ENCODE data around the gene PRKG1. TPM values are rescaled to one million over a fixed set of nuclear protein-coding genes. Genes with fewer than 3 reads are reported as not detected.
"Not testable (repeated sequence)": the region's sequence is repeated elsewhere in the genome, so short reads cannot be mapped to it uniquely, and the experiment has no call there.

PRKG1 gene
- total RNA-seq, 4 donors from 2014 or later, result 0.63 to 4.3 (median 2.1) TPM

GRCh38 chr10:51574248-51575048 lies 500.2 kb downstream of the PRKG1 start:
- no peak for TF ChIP-seq CTCF (IDR thresholded peaks at IDR 0.05)
- no peak for TF ChIP-seq POLR2A (IDR thresholded peaks at IDR 0.05)
- no peak for DNase-seq (ENCODE audit: low spot score in 2 of 2)
- WGBS, 2 donors, result 66 to 68% methylated on average over 2 of the region's 2 CpGs
- intact Hi-C loops (cut with DNase I; ENCODE audit: low total_unique reads), result no loop called here
- H3K4me3 ChIP-seq (ENCODE audit: low read depth, poor library complexity, severe bottlenecking), result no peak overlapping the region

DNA sequence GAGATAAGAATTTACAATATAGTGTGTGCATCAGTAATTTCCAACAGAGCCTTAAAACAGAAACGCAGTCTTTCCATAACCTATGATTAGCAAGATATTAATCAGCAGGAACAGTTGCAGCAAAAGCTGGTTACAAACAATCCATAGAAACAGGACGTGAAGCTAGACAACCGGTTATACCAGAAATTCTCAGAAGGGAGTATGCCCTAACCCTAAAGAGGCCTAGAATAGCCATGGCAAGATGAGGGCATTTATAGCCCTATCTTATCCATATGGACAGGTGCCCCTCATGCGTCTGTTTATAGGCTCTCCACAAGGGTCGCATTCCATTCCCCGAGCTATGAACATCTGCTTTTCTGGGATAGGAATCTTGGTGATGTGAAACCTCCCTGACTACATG lies 506.9 kb downstream of the PRKG1 start:
- H3K4me3 ChIP-seq (ENCODE audit: low read depth, poor library complexity, severe bottlenecking); intact Hi-C loops (cut with DNase I; ENCODE audit: low total_unique reads); DNase-seq (ENCODE audit: low spot score in 2 of 2): not testable (repeated sequence)
- WGBS, 2 donors, result 82 to 85% methylated on average over 6 of the region's 6 CpGs

DNA sequence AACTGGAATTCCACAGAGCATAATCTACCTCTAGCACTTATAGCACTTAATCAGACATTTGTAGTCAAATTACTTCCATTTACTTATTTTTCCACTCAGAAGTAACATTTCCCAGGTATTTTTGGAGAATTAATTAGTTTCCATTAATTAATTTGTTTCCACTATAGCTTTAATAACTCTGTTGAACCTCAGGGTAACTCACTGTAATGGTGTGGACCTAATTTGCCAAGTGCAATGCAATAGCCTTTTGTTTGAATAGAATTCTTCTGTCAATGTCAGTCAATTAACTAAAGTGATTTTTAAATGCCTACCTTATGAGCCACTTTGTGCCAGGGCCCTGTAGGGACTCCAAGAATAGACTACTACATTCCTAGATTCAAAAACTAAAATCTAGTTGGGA lies 509.7 kb downstream of the PRKG1 start:
- DNase-seq (ENCODE audit: low spot score in 2 of 2), result no peak
- no peak overlapping the region for H3K4me3 ChIP-seq (ENCODE audit: low read depth, poor library complexity, severe bottlenecking)
- TF ChIP-seq POLR2A (IDR thresholded peaks at IDR 0.05), result no peak
- no peak for TF ChIP-seq CTCF (IDR thresholded peaks at IDR 0.05)
- intact Hi-C loops (cut with DNase I; ENCODE audit: low total_unique reads), result no loop called here

- WGBS, 2 donors, result 86 to 89% methylated on average over 7 of the region's 7 CpGs
- intact Hi-C loops (cut with DNase I; ENCODE audit: low total_unique reads), result no loop called here
- DNase-seq (ENCODE audit: low spot score in 2 of 2), result no peak
- no peak for TF ChIP-seq CTCF (IDR thresholded peaks at IDR 0.05)
- TF ChIP-seq POLR2A (IDR thresholded peaks at IDR 0.05), result no peak
- no peak overlapping the region for H3K4me3 ChIP-seq (ENCODE audit: low read depth, poor library complexity, severe bottlenecking)
These were observed 511.5 kb downstream of the PRKG1 start for GRCh38 chr10:51585742-51586141.

DNA sequence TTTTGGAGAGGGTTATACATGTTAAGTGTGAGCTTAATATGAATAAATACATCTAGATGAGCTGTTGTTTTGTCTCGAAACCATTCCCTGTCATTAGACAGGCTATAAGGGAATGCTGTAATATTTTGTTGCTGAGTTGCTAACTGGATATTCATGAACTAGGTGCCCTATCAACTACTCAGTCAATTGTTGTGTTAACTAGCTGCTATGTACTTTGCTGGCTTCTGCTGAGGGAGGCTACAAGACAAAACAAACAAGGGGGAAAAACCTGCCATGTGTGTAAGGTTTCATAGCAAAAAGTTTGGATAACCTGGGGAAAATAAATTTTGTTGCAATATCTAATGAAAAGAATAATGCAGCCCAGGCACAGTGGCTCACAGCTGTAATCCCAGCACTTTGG lies 514.7 kb downstream of the PRKG1 start:
- H3K4me3 ChIP-seq (ENCODE audit: low read depth, poor library complexity, severe bottlenecking), result no peak overlapping the region
- whole genome bisulfite sequencing, 2 donors, result 76 to 84% methylated on average over 1 of the region's 1 CpG
- no peak for TF ChIP-seq CTCF (IDR thresholded peaks at IDR 0.05)
- no peak for TF ChIP-seq POLR2A (IDR thresholded peaks at IDR 0.05)
- intact Hi-C loops (cut with DNase I; ENCODE audit: low total_unique reads), result no loop called here
- DNase-seq (ENCODE audit: low spot score in 2 of 2), result no peak

GRCh38 chr10:51590818-51591217 lies 516.5 kb downstream of the PRKG1 start:
- no peak for TF ChIP-seq POLR2A (IDR thresholded peaks at IDR 0.05)
- TF ChIP-seq CTCF (IDR thresholded peaks at IDR 0.05), result no peak
- no peak overlapping the region for H3K4me3 ChIP-seq (ENCODE audit: low read depth, poor library complexity, severe bottlenecking)
- no peak for DNase-seq (ENCODE audit: low spot score in 2 of 2)
- WGBS, 2 donors, result 86 to 91% methylated on average over 2 of the region's 2 CpGs
- intact Hi-C loops (cut with DNase I; ENCODE audit: low total_unique reads), result no loop called here
